GM12891 (cell line): ENCODE data around the gene NRGN.

Source experiments
- POLR2AphosphoS5 ChIP-seq: IDR thresholded peaks from 2 replicates; pipeline ENCODE4 v1.6.1; 2011; ENCODE audit warnings: low read depth, low read length, control low read depth
- POU2F2 ChIP-seq: IDR thresholded peaks from 2 replicates; pipeline ENCODE4 v1.6.1; 2011; ENCODE audit warnings: low read depth, mild to moderate bottlenecking, control low read depth, low read length, moderate library complexity
- SPI1 ChIP-seq: IDR thresholded peaks from 2 replicates; pipeline ENCODE4 v1.6.1; 2011; ENCODE audit warnings: low read depth, low read length, control low read depth

- no peak for TF ChIP-seq POLR2AphosphoS5
- no peak for TF ChIP-seq SPI1
- TF ChIP-seq POU2F2, result no peak
These were observed 38.5 kb downstream of the NRGN start for GRCh38 chr11:124778281-124778680.
